ENCODE results near the gene TRAF3IP3. TPM values are rescaled to one million over a fixed set of nuclear protein-coding genes. Genes with fewer than 3 reads are reported as not detected.
"Not testable (repeated sequence)": the region's sequence is repeated elsewhere in the genome, so short reads cannot be mapped to it uniquely, and the experiment has no call there.

TRAF3IP3 gene
- total RNA-seq, 2 donors from 2014 or later: 127 to 157 TPM

DNA sequence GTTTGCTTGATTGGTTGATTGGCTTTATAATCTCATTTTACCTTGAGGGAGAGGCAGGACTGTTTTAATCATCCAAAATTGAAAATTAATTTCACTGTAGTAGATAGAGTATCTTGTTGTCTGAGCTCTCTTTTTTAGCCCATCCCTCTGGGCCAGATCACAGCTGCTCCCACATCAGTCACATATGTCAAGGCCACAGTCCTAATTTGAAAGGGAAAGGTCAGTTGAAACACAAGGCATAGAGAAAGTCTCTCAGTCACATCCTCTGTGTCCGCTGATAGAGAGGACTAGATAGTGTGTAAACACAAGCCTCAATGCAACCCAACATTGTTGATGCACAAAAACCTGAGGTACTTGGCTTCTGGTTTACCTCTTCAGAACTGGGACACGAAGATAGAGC, 21.7 kb downstream of the TRAF3IP3 start:
- DNase-seq (no peak), ATAC-seq (replicated peaks in 1 of 2) (no peak)
- H3K4me1 Mint-ChIP-seq (ENCODE audit: low read depth): peaks cover 29% of the 10 kb centered on the region
- no peaks in the 10 kb centered on the region for H3K9me3 Mint-ChIP-seq
- no peaks in the 10 kb centered on the region for H3K27me3 Mint-ChIP-seq (ENCODE audit: low read depth)
- H3K4me3 Mint-ChIP-seq: no peak overlapping the region
- H3K27ac Mint-ChIP-seq: peak overlapping the region; percentile 22
- peaks cover 21 to 57% of the 10 kb centered on the region in 2 donors for H3K36me3 Mint-ChIP-seq (ENCODE audit: insufficient read depth in 2 of 2)

- ATAC-seq (replicated peaks in 1 of 2) (no peak), DNase-seq (no peak)
- Mint-ChIP-seq H3K36me3 (ENCODE audit: insufficient read depth in 2 of 2) (peaks cover 19 to 52% of the 10 kb centered on the region in 2 donors), H3K4me1 (ENCODE audit: low read depth) (peaks cover 34% of the 10 kb centered on the region), H3K4me3 (no peak overlapping the region), H3K9me3 (no peaks in the 10 kb centered on the region), H3K27ac (peak overlapping the region; percentile 58), H3K27me3 (ENCODE audit: low read depth) (no peaks in the 10 kb centered on the region)
Measured at GRCh38 chr1:209778102-209778501, 22.2 kb downstream of the TRAF3IP3 start.

GRCh38 chr1:209780268-209780667, 24.4 kb downstream of the TRAF3IP3 start:
- H3K27me3 Mint-ChIP-seq (ENCODE audit: low read depth): no peaks in the 10 kb centered on the region
- H3K9me3 Mint-ChIP-seq: peaks cover under 1 to 2% of the 10 kb centered on the region in 2 donors
- H3K27ac Mint-ChIP-seq: peak overlapping the region; percentile 20
- H3K4me3 Mint-ChIP-seq: no peak overlapping the region
- DNase-seq (no peak), ATAC-seq (replicated peaks in 1 of 2) (no peak)
- peaks cover 12 to 31% of the 10 kb centered on the region in 2 donors for H3K36me3 Mint-ChIP-seq (ENCODE audit: insufficient read depth in 2 of 2)
- peaks cover 41% of the 10 kb centered on the region for H3K4me1 Mint-ChIP-seq (ENCODE audit: low read depth)

- Mint-ChIP-seq H3K36me3 (ENCODE audit: insufficient read depth in 2 of 2) (peaks cover 9 to 10% of the 10 kb centered on the region in 2 donors), H3K27ac (peak overlapping the region; percentile 93), H3K4me3 (peak overlapping the region; percentile 82 to 92), H3K9me3 (peaks cover 2 to 3% of the 10 kb centered on the region in 2 donors), H3K4me1 (ENCODE audit: low read depth) (peaks cover 38% of the 10 kb centered on the region), H3K27me3 (ENCODE audit: low read depth) (no peaks in the 10 kb centered on the region)
- DNase-seq (no peak), ATAC-seq (replicated peaks in 1 of 2) (no peak)
Measured at GRCh38 chr1:209783386-209783785, 27.5 kb downstream of the TRAF3IP3 start.

- ATAC-seq (replicated peaks in 1 of 2): peak; percentile 98
- peak; percentile 99 to 100 for DNase-seq
- Mint-ChIP-seq H3K27ac (peak within 1 kb of the TSS; percentile 93), H3K9me3 (peaks cover 2 to 3% of the 10 kb centered on the region in 2 donors), H3K36me3 (ENCODE audit: insufficient read depth in 2 of 2) (peaks cover 5 to 6% of the 10 kb centered on the region in 2 donors), H3K4me3 (peak within 1 kb of the TSS; percentile 82 to 92), H3K27me3 (ENCODE audit: low read depth) (no peaks in the 10 kb centered on the region), H3K4me1 (ENCODE audit: low read depth) (peaks cover 44% of the 10 kb centered on the region)
Measured at GRCh38 chr1:209784265-209785169, 28.7 kb downstream of the TRAF3IP3 start, which contains the start of gene C1orf74. Gene C1orf74, minus strand, starts transcription at chr1:209784559. Its CDS starts 925 bp downstream, at chr1:209783634.

DNA sequence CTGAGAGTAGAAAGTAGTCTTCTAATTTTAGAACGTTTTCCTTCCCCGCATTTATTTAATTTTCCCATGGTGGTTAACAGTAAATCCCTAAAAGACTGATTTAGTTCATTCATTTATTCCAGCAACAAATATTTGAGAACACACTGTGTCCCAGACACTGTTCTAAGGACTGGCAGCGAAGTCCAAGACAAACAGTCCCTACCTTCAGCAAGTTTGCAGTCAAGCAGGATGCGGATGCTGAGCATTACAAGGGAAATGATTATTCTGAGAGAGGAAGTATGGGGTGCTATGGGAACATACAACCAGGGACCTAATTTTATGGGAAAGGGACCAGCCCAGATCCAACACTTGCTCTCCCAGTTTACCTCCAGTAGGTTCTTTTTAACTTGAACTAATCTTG, 29.7 kb downstream of the TRAF3IP3 start:
- peaks cover 2 to 3% of the 10 kb centered on the region in 2 donors for H3K9me3 Mint-ChIP-seq
- no peak for ATAC-seq (replicated peaks in 1 of 2)
- H3K36me3 Mint-ChIP-seq (ENCODE audit: insufficient read depth in 2 of 2): peaks cover 2 to 5% of the 10 kb centered on the region in 2 donors
- peak overlapping the region; percentile 93 for H3K27ac Mint-ChIP-seq
- no peaks in the 10 kb centered on the region for H3K27me3 Mint-ChIP-seq (ENCODE audit: low read depth)
- peak overlapping the region in 1 of 2 donors; percentile 82 for H3K4me3 Mint-ChIP-seq
- H3K4me1 Mint-ChIP-seq (ENCODE audit: low read depth): peaks cover 49% of the 10 kb centered on the region
- no peak for DNase-seq

DNA sequence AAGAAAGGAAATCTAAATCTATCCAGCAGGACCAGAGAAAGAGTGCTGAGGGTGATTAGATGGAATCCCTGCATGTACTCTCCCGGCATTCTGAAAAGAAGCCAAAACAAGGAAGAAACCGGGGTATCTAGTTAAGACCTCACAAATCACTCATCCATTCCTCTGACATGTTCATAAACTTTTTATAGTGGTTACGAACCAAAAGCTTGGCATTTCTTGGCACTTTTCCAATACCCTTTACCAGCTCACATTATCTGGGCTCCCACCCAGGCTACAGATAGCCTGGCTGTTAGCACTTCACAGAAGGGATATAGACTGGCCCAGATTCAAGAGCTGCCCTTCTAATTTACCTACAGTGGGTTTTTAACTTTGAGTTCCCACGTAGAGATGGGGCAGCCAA, 30.3 kb downstream of the TRAF3IP3 start:
- Mint-ChIP-seq H3K36me3 (ENCODE audit: insufficient read depth in 2 of 2) (peaks cover 2 to 5% of the 10 kb centered on the region in 2 donors), H3K4me3 (no peak overlapping the region), H3K27me3 (ENCODE audit: low read depth) (no peaks in the 10 kb centered on the region), H3K4me1 (ENCODE audit: low read depth) (peaks cover 49% of the 10 kb centered on the region), H3K9me3 (peaks cover 2 to 3% of the 10 kb centered on the region in 2 donors), H3K27ac (no peak overlapping the region)
- no peak for DNase-seq
- no peak for ATAC-seq (replicated peaks in 1 of 2)

GRCh38 chr1:209787551-209787950, 31.7 kb downstream of the TRAF3IP3 start:
- ATAC-seq (replicated peaks in 1 of 2): no peak
- DNase-seq: no peak
- Mint-ChIP-seq H3K4me3 (no peak overlapping the region), H3K4me1 (ENCODE audit: low read depth) (peaks cover 43% of the 10 kb centered on the region), H3K27me3 (ENCODE audit: low read depth) (no peaks in the 10 kb centered on the region), H3K27ac (no peak overlapping the region), H3K9me3 (peaks cover 2 to 3% of the 10 kb centered on the region in 2 donors), H3K36me3 (ENCODE audit: insufficient read depth in 2 of 2) (peaks cover under 1 to 2% of the 10 kb centered on the region in 2 donors)

DNA sequence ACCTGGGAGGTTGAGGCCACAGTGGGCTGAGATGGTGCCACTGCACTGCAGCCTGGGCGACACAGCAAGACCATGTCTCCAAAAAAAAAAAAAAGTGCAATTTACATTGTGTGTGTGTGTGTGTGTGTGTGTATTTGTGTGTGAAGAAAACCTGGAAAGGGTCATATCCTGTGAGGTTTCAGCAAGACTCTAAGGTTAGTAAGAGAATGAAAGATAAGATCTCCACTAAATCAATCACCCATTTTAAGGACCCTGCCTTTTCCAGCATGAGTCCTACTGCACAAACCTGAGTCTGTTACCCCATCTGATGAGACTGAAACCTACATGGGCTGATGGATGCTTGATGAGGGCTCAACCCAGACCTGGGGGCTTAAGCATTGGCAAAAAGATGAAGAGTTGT, 33.4 kb downstream of the TRAF3IP3 start:
- H3K27me3 Mint-ChIP-seq (ENCODE audit: low read depth): no peaks in the 10 kb centered on the region
- H3K27ac Mint-ChIP-seq: no peak overlapping the region
- peaks cover 26% of the 10 kb centered on the region for H3K4me1 Mint-ChIP-seq (ENCODE audit: low read depth)
- peak in 1 of 2 donors; percentile 24 for ATAC-seq (replicated peaks in 1 of 2)
- H3K36me3 Mint-ChIP-seq (ENCODE audit: insufficient read depth in 2 of 2): peaks cover 0 to 2% of the 10 kb centered on the region in 2 donors
- H3K4me3 Mint-ChIP-seq: no peak overlapping the region
- peaks cover 2 to 3% of the 10 kb centered on the region in 2 donors for H3K9me3 Mint-ChIP-seq
- no peak for DNase-seq

DNA sequence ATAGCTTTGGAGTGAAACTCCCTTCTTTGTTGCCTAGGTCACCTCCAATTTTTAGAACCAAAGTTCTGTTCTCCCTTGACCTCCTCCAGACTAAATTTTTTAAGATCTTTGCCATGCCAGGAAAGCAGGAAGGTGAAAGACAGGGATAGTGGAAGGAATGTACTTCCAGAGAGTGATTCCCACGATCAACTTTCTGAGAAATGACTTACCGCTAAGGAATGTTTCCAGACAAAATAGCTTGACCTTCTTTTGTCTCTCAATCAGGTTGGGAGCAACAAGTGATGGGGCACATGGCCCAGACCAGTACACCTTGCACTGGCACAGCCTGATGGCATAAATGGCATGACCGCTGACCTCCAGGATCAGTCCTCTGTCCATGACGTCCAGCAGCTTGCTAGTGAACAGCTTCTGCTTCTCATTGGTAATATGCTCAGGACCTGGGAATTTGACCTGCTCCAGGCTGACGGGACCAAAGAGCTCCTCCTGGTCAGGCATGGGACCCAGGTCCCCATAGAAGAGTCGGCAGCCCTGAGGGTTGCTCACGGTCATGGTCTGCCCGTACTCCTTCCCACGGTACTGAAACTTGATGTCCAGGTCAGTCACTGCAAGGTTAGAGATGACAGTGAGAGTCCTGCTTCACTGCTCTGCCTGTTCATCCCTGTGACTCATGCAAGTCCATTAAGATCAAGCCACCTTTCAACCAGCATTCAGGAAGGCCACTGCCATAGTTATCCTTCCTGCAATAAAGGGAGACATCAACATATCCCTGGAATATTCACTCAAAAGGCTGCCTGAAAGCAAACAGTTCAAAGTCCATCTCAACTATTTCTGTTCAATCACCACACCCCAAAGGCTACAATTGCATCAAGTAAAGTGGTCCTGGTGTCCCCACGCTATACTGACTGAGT, 34.7 kb downstream of the TRAF3IP3 start:
- Mint-ChIP-seq H3K9me3 (no peaks in the 10 kb centered on the region), H3K27ac (no peak overlapping the region), H3K36me3 (ENCODE audit: insufficient read depth in 2 of 2) (no peaks in the 10 kb centered on the region), H3K4me1 (ENCODE audit: low read depth) (peaks cover 13% of the 10 kb centered on the region), H3K27me3 (ENCODE audit: low read depth) (peaks cover 6% of the 10 kb centered on the region), H3K4me3 (no peak overlapping the region)
- no peak for DNase-seq
- ATAC-seq (replicated peaks in 1 of 2): no peak

GRCh38 chr1:209791920-209792319, 36.1 kb downstream of the TRAF3IP3 start:
- H3K4me3 Mint-ChIP-seq: no peak overlapping the region
- H3K27ac Mint-ChIP-seq: no peak overlapping the region
- DNase-seq (no peak), ATAC-seq (replicated peaks in 1 of 2) (no peak)
- H3K4me1 Mint-ChIP-seq (ENCODE audit: low read depth): peaks cover 11% of the 10 kb centered on the region
- H3K27me3 Mint-ChIP-seq (ENCODE audit: low read depth): peaks cover 6% of the 10 kb centered on the region
- no peaks in the 10 kb centered on the region for H3K9me3 Mint-ChIP-seq
- H3K36me3 Mint-ChIP-seq (ENCODE audit: insufficient read depth in 2 of 2): no peaks in the 10 kb centered on the region

DNA sequence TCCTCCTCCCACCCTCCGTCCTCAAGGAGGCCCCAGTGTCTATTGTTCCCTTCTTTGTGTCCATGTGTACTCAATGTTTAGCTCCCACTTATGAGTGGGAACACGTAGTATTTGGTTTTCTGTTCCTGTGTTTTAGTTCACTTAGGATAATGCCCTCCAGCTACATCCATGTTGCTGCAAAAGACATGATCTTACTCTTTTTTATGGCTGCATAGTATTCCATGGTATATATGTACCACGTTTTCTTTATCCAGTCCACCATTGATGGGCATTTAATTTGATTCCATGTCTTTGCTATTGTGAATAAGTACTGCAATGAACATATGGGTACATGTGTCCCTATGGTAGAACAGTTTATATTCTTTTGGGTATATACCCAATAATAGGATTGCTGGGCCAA, 37.9 kb downstream of the TRAF3IP3 start:
- not testable (repeated sequence) for ATAC-seq (replicated peaks in 1 of 2); H3K9me3 Mint-ChIP-seq

More for the DNA sequence above, 37.9 kb downstream of the TRAF3IP3 start:
- H3K4me1 Mint-ChIP-seq (ENCODE audit: low read depth): peaks cover 11% of the 10 kb centered on the region
- not testable (repeated sequence) for H3K4me3 Mint-ChIP-seq; H3K27me3 Mint-ChIP-seq (ENCODE audit: low read depth); H3K27ac Mint-ChIP-seq; H3K36me3 Mint-ChIP-seq (ENCODE audit: insufficient read depth in 2 of 2); DNase-seq

Measured in activated T-cell treated with anti-CD3 and anti-CD28 coated beads, Interleukin-2, amount 50 U/mL, for 72 hours (primary cell).